ENCODE results near the gene C2.

- TF ChIP-seq CTCF (IDR thresholded peaks at IDR 0.05 in 4 of 5, conservative IDR thresholded peaks at IDR 0.05 in 1 of 5): no peak
- no peak for TF ChIP-seq POLR2A (IDR thresholded peaks at IDR 0.05)
Measured at GRCh38 chr6:31965700-31966099, 38.2 kb downstream of the C2 start.

Data from gastrocnemius medialis (tissue), 4 donors.